A673 (cell line): ENCODE results near the gene PHLDB2.

Experiments
- CTCF ChIP-seq: fragments of 300-800, 200-600 bp; sonication (generic); conservative IDR thresholded peaks from 2 replicates; pipeline ENCODE4 v1.5.1; 2017; ENCODE audit warnings: low read depth, mild to moderate bottlenecking, antibody characterized with exemption, low read length, moderate library complexity, mixed read lengths
- EZH2 ChIP-seq: fragments of 200-600 bp; sonication (generic); IDR thresholded peaks from 2 replicates; pipeline ENCODE4 v1.6.1; 2017; ENCODE audit warnings: borderline replicate concordance, low read depth, mild to moderate bottlenecking, mixed read lengths, antibody characterized with exemption, low read length; ENCODE audit not compliant: poor library complexity, severe bottlenecking

- TF ChIP-seq CTCF = peak; percentile 83
- TF ChIP-seq EZH2 = no peak
These were observed 130.1 kb downstream of the PHLDB2 start for GRCh38 chr3:111989061-111989678.
